Progenitor cell of endocrine pancreas (in vitro differentiated cells): ENCODE results near the gene STEAP3. TPM values are rescaled to one million over a fixed set of nuclear protein-coding genes. Genes with fewer than 3 reads are reported as not detected.

Experiments
- DNase-seq: peaks from one replicate; pipeline ENCODE4 v3.0.0; 2021; ENCODE audit warnings: low spot score; ENCODE audit not compliant: unreplicated experiment
- H3K27ac Mint-ChIP-seq: 2 replicates; pipeline ENCODE4 v1.8.0; 2021; ENCODE audit warnings: mild to moderate bottlenecking, moderate library complexity, mixed read lengths
- H3K27me3 Mint-ChIP-seq: 2 replicates; pipeline ENCODE4 v1.8.0; 2021; ENCODE audit warnings: mixed read lengths
- H3K36me3 Mint-ChIP-seq: 2 replicates; pipeline ENCODE4 v1.8.0; 2022; ENCODE audit warnings: mixed read lengths; ENCODE audit not compliant: insufficient read depth
- H3K4me1 Mint-ChIP-seq: 2 replicates; pipeline ENCODE4 v1.8.0; 2021; ENCODE audit warnings: low read depth, mixed read lengths
- H3K4me3 Mint-ChIP-seq: 2 replicates; pipeline ENCODE4 v1.8.0; 2021; ENCODE audit warnings: low read depth, mild to moderate bottlenecking, moderate library complexity, mixed read lengths
- H3K9me3 Mint-ChIP-seq: 2 replicates; pipeline ENCODE4 v1.8.0; 2021; ENCODE audit warnings: low read depth, mixed read lengths
- total RNA-seq: library from RNA; stranded (reverse); gene quantifications from 2 replicates; pipeline ENCODE4 v1.2.1, GENCODE V29; 2021
- TF ChIP-seq, protein P1 (sequence below): fragments of 200-600 bp; sonication (generic); IDR thresholded peaks from one replicate; pipeline ENCODE4 v1.5.0; 2021; ENCODE audit warnings: antibody characterized with exemption, mild to moderate bottlenecking; ENCODE audit not compliant: unreplicated experiment

STEAP3 gene
- total RNA-seq, 1 donor from 2014 or later: 3.9 TPM

DNA sequence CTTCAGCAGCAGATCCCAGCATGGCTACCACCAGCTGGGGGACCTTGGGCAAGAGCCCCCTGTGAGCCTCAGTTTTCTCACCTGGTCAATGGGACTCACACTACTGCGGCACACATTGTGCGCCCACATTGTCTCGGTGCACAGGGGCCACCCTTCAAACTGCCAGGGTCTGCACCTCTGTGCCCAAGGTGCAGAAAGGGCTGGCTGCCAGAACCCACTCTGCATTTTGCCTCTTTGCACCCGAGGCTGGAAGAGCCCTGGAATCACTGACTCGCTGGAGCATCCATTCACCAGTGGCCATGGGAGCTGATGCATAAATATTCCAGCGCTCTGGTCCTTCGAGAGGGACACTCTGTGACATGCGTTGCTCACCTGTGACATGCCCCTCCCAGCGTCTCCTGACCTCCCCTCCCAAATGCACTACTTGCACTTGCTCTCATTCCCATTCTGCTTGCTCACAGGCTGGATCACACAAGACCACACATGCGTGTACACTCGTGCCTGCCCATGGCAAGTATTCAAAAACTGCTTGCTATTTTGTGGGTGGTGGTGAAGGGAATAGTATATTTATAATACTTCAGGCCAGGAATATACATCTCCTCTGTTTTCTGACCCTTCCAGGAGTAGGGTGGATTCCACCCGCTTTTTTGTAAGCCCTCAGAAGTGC, 46.3 kb upstream of the STEAP3 start:
- H3K4me3 Mint-ChIP-seq: no peak overlapping the region
- H3K36me3 Mint-ChIP-seq: no peaks in the 10 kb centered on the region
- TF ChIP-seq, protein P1, sequence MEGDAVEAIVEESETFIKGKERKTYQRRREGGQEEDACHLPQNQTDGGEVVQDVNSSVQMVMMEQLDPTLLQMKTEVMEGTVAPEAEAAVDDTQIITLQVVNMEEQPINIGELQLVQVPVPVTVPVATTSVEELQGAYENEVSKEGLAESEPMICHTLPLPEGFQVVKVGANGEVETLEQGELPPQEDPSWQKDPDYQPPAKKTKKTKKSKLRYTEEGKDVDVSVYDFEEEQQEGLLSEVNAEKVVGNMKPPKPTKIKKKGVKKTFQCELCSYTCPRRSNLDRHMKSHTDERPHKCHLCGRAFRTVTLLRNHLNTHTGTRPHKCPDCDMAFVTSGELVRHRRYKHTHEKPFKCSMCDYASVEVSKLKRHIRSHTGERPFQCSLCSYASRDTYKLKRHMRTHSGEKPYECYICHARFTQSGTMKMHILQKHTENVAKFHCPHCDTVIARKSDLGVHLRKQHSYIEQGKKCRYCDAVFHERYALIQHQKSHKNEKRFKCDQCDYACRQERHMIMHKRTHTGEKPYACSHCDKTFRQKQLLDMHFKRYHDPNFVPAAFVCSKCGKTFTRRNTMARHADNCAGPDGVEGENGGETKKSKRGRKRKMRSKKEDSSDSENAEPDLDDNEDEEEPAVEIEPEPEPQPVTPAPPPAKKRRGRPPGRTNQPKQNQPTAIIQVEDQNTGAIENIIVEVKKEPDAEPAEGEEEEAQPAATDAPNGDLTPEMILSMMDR: no peak
- H3K27ac Mint-ChIP-seq: no peak overlapping the region
- no peak for DNase-seq
- H3K4me1 Mint-ChIP-seq: no peaks in the 10 kb centered on the region
- peaks cover 6% of the 10 kb centered on the region for H3K27me3 Mint-ChIP-seq
- H3K9me3 Mint-ChIP-seq: no peaks in the 10 kb centered on the region

DNA sequence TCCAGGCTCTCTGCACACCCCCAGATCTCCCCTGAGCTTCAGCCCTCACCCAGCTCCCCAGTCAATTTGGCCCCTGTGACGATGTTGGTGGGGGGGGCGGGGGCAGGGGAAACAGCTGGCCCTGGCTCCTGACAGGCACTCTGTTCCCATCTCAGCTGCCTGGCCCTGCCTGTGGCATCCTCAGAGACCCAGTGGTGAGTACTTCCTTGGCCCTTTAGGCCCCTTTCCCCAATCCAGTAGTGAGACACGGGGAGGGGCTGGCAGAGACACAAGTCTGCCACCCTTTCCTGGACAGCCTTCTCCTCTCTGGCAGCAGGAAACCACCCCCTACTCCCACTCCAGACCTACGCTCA, 45.8 kb upstream of the STEAP3 start:
- no peak overlapping the region for H3K27ac Mint-ChIP-seq
- peaks cover 6% of the 10 kb centered on the region for H3K27me3 Mint-ChIP-seq
- H3K4me1 Mint-ChIP-seq: no peaks in the 10 kb centered on the region
- no peak for DNase-seq
- H3K36me3 Mint-ChIP-seq: no peaks in the 10 kb centered on the region
- TF ChIP-seq, protein P1: no peak
- no peak overlapping the region for H3K4me3 Mint-ChIP-seq
- no peaks in the 10 kb centered on the region for H3K9me3 Mint-ChIP-seq

DNA sequence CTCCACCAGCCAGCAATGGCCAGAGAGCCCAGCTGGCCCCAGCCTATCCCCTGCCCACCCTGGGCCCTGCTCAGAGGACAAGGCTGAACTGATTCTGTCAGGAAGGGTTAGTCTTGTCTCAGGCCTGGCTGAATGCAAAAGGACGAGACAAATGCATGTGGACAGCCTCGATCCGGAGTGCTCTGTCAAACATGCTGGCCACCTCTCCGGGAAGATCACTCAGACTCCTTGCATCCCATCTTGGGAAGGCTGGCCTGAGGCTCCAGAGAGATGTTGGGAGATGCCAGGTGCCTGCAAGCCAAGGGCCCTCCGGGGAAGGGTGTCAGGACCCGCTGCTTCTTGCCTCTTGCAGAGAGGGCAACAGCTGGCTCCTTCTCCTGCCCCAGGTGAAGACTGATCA, 44.9 kb upstream of the STEAP3 start:
- no peak for DNase-seq
- H3K36me3 Mint-ChIP-seq: no peaks in the 10 kb centered on the region
- no peaks in the 10 kb centered on the region for H3K4me1 Mint-ChIP-seq
- TF ChIP-seq, protein P1: no peak
- H3K9me3 Mint-ChIP-seq: no peaks in the 10 kb centered on the region
- no peak overlapping the region for H3K4me3 Mint-ChIP-seq
- H3K27me3 Mint-ChIP-seq: peaks cover 6% of the 10 kb centered on the region
- no peak overlapping the region for H3K27ac Mint-ChIP-seq

DNA sequence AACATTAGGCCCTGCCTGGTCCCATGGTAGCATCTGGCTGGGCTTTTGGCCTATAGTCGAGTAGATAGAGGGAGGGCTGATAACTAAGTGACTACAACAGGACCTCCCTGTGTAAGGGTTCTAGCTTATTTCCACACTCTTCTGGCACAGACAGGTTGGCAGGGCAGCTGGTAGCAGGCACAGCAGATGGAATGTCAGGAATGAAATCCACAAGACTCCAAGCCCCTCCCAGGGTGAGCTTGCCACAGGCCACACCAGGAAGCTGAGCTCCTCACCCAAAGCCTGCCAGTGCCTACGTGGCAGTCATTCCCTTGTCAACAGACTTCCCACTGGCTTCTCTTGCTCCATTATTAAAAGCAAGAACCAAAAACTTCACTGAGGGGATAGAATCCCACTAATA, 44.4 kb upstream of the STEAP3 start:
- Mint-ChIP-seq H3K4me1 (no peaks in the 10 kb centered on the region), H3K9me3 (no peaks in the 10 kb centered on the region), H3K27ac (no peak overlapping the region), H3K36me3 (no peaks in the 10 kb centered on the region), H3K4me3 (no peak overlapping the region), H3K27me3 (peaks cover 6% of the 10 kb centered on the region)
- DNase-seq: no peak
- TF ChIP-seq, protein P1: no peak

DNA sequence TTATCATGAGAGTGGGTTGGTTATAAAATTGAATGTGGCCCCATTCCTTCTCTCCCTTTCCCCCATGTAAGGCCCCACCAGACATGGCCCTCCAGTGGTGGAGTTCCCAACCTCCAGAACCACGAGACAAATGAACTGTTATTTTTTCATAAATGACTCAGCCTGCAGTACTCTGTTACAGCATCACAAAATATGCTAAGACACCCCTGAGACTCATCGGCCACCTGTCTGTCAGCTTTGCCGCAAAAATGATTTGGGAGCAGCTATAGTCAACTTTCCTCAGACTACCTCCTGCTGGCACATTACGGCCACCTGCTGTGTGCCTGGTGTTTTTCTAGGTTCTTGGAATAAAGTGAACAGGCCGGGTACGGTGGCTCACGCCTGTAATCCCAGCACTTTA, 43.6 kb upstream of the STEAP3 start:
- peaks cover 4% of the 10 kb centered on the region for H3K27me3 Mint-ChIP-seq
- H3K4me3 Mint-ChIP-seq: no peak overlapping the region
- no peak for DNase-seq
- TF ChIP-seq, protein P1: no peak
- no peaks in the 10 kb centered on the region for H3K9me3 Mint-ChIP-seq
- no peaks in the 10 kb centered on the region for H3K4me1 Mint-ChIP-seq
- no peaks in the 10 kb centered on the region for H3K36me3 Mint-ChIP-seq
- no peak overlapping the region for H3K27ac Mint-ChIP-seq
